Neural crest cell (in vitro differentiated cells): Measurements from ENCODE around the gene TGFBR3. TPM values are rescaled to one million over a fixed set of nuclear protein-coding genes. Genes with fewer than 3 reads are reported as not detected.

Experiments
- DNase-seq: peaks from one replicate; pipeline ENCODE4 v3.0.0; 2021; ENCODE audit warnings: low read depth, mixed read lengths, low spot score
- H3K27ac Mint-ChIP-seq: one replicate; pipeline ENCODE4 v1.8.0; 2021; ENCODE audit warnings: mild to moderate bottlenecking, mixed read lengths; ENCODE audit not compliant: unreplicated experiment
- H3K27me3 Mint-ChIP-seq: 2 replicates; pipeline ENCODE4 v1.8.0; 2021; ENCODE audit warnings: low read depth, mild to moderate bottlenecking, mixed read lengths
- H3K36me3 Mint-ChIP-seq: 2 replicates; pipeline ENCODE4 v1.8.0; 2021; ENCODE audit warnings: low read depth, mild to moderate bottlenecking, mixed read lengths
- H3K4me1 Mint-ChIP-seq: 2 replicates; pipeline ENCODE4 v1.8.0; 2021; ENCODE audit warnings: mixed read lengths
- H3K4me3 Mint-ChIP-seq: one replicate; pipeline ENCODE4 v1.8.0; 2021; ENCODE audit warnings: mild to moderate bottlenecking, mixed read lengths
- H3K9me3 Mint-ChIP-seq: 2 replicates; pipeline ENCODE4 v1.8.0; 2021; ENCODE audit warnings: mixed read lengths
- CTCF ChIP-seq: fragments of 200-600 bp; sonication (generic); conservative IDR thresholded peaks from 2 replicates; pipeline ENCODE4 v1.5.0; 2021; ENCODE audit warnings: antibody characterized with exemption, mild to moderate bottlenecking
- total RNA-seq: library from RNA; stranded (reverse); gene quantifications from 2 replicates; pipeline ENCODE4 v1.2.1, GENCODE V29; 2021

The TGFBR3 gene
- total RNA-seq, 1 donor from 2014 or later: 15.1 TPM

GRCh38 chr1:91765293-91765692, 120.7 kb downstream of the TGFBR3 start:
- DNase-seq: no peak
- no peak overlapping the region for H3K4me3 Mint-ChIP-seq
- no peak for TF ChIP-seq CTCF
- peaks cover 63% of the 10 kb centered on the region for H3K4me1 Mint-ChIP-seq
- no peaks in the 10 kb centered on the region for H3K9me3 Mint-ChIP-seq
- no peaks in the 10 kb centered on the region for H3K27me3 Mint-ChIP-seq
- no peak overlapping the region for H3K27ac Mint-ChIP-seq
- H3K36me3 Mint-ChIP-seq: peaks cover 6% of the 10 kb centered on the region

GRCh38 chr1:91764471-91765115, 121.4 kb downstream of the TGFBR3 start:
- Mint-ChIP-seq H3K36me3 (peaks cover 3% of the 10 kb centered on the region), H3K27ac (peak overlapping the region; percentile 76), H3K4me1 (peaks cover 58% of the 10 kb centered on the region), H3K27me3 (no peaks in the 10 kb centered on the region), H3K9me3 (no peaks in the 10 kb centered on the region), H3K4me3 (peak overlapping the region; percentile 63)
- no peak for TF ChIP-seq CTCF
- peak; percentile 22 for DNase-seq

GRCh38 chr1:91763252-91763651, 122.7 kb downstream of the TGFBR3 start:
- no peaks in the 10 kb centered on the region for H3K9me3 Mint-ChIP-seq
- H3K27ac Mint-ChIP-seq: no peak overlapping the region
- no peak overlapping the region for H3K4me3 Mint-ChIP-seq
- H3K4me1 Mint-ChIP-seq: peaks cover 62% of the 10 kb centered on the region
- H3K27me3 Mint-ChIP-seq: no peaks in the 10 kb centered on the region
- no peak for TF ChIP-seq CTCF
- H3K36me3 Mint-ChIP-seq: no peaks in the 10 kb centered on the region
- no peak for DNase-seq

GRCh38 chr1:91761295-91761721, 124.6 kb downstream of the TGFBR3 start:
- H3K36me3 Mint-ChIP-seq: no peaks in the 10 kb centered on the region
- no peak overlapping the region for H3K4me3 Mint-ChIP-seq
- H3K27ac Mint-ChIP-seq: no peak overlapping the region
- no peak for DNase-seq
- peaks cover 53% of the 10 kb centered on the region for H3K4me1 Mint-ChIP-seq
- H3K9me3 Mint-ChIP-seq: no peaks in the 10 kb centered on the region
- TF ChIP-seq CTCF: no peak
- no peaks in the 10 kb centered on the region for H3K27me3 Mint-ChIP-seq

GRCh38 chr1:91760512-91760911, 125.4 kb downstream of the TGFBR3 start:
- Mint-ChIP-seq H3K36me3 (no peaks in the 10 kb centered on the region), H3K9me3 (no peaks in the 10 kb centered on the region), H3K4me1 (peaks cover 52% of the 10 kb centered on the region), H3K4me3 (no peak overlapping the region), H3K27ac (no peak overlapping the region), H3K27me3 (no peaks in the 10 kb centered on the region)
- no peak for TF ChIP-seq CTCF
- no peak for DNase-seq
